CD4-positive, alpha-beta T cell treated with Interferon gamma for 1 hour (primary cell): Measurements from ENCODE around the gene DCPS.
"Not testable (repeated sequence)": the region's sequence is repeated elsewhere in the genome, so short reads cannot be mapped to it uniquely, and the experiment has no call there.

ENCODE experiments used
- DNase-seq: peaks from one replicate; pipeline ENCODE4 v3.0.0-alpha.2; 2020

DCPS gene

GRCh38 chr11:126362879-126363655 lies 59.2 kb downstream of the DCPS start:
- DNase-seq: no peak

- no peak for DNase-seq
These were observed 59.9 kb downstream of the DCPS start for GRCh38 chr11:126363706-126364248.

- DNase-seq: not testable (repeated sequence)
These were observed 60.9 kb downstream of the DCPS start for GRCh38 chr11:126364735-126365134.

- not testable (repeated sequence) for DNase-seq
These were observed 61.6 kb downstream of the DCPS start for GRCh38 chr11:126365508-126365907.

GRCh38 chr11:126366064-126366822 lies 62.4 kb downstream of the DCPS start:
- no peak for DNase-seq

GRCh38 chr11:126366823-126367654 lies 63.2 kb downstream of the DCPS start:
- not testable (repeated sequence) for DNase-seq

GRCh38 chr11:126367806-126368205 lies 63.9 kb downstream of the DCPS start:
- DNase-seq: not testable (repeated sequence)

- not testable (repeated sequence) for DNase-seq
These were observed 64.7 kb downstream of the DCPS start for GRCh38 chr11:126368336-126369119.

GRCh38 chr11:126370016-126370415 lies 66.2 kb downstream of the DCPS start:
- DNase-seq: no peak

- no peak for DNase-seq
These were observed 67.7 kb downstream of the DCPS start for GRCh38 chr11:126371595-126371994.

GRCh38 chr11:126373389-126374066 lies 69.7 kb downstream of the DCPS start:
- not testable (repeated sequence) for DNase-seq

GRCh38 chr11:126374562-126375300 lies 70.9 kb downstream of the DCPS start:
- DNase-seq: not testable (repeated sequence)

GRCh38 chr11:126375726-126376125 lies 71.9 kb downstream of the DCPS start:
- no peak for DNase-seq

GRCh38 chr11:126378763-126379162 lies 74.9 kb downstream of the DCPS start:
- DNase-seq: no peak

GRCh38 chr11:126380909-126381308 lies 77.0 kb downstream of the DCPS start:
- DNase-seq: no peak

GRCh38 chr11:126381960-126382359 lies 78.1 kb downstream of the DCPS start:
- DNase-seq: not testable (repeated sequence)

- not testable (repeated sequence) for DNase-seq
These were observed 78.8 kb downstream of the DCPS start for GRCh38 chr11:126382641-126383040.

- no peak for DNase-seq
These were observed 79.8 kb downstream of the DCPS start for GRCh38 chr11:126383339-126384335.

- no peak for DNase-seq
These were observed 80.7 kb downstream of the DCPS start for GRCh38 chr11:126384449-126385070.
